Measurements from ENCODE around the gene PRKAR1B.

PRKAR1B gene

GRCh38 chr7:589781-590575 is 137.1 kb downstream of the PRKAR1B start:
- no peak for DNase-seq (ENCODE audit: low read depth, low spot score)

GRCh38 chr7:587767-588166 is 139.3 kb downstream of the PRKAR1B start:
- no peak for DNase-seq (ENCODE audit: low read depth, low spot score)

- no peak for DNase-seq (ENCODE audit: low read depth, low spot score)
These were observed 140.6 kb downstream of the PRKAR1B start for GRCh38 chr7:586494-586893.

DNA sequence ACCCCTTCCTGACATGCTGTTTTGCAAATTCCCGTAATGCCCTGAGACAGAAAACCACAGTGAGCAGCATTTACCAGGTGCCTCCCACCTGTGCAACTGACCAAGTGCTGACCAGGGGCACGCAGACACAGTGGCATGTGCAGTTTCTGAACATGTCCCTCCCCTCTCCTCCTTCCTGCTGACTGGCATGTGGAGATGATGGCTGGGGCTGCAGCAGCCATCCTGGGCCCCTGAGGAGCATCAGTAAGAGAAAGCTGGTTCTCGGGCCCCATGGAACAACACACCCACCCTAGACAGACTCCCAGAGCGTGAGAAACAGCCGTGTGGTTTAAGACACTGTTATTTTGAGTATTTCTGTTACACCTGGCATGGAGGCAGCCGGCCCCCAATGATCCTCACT is 141.2 kb downstream of the PRKAR1B start:
- no peak for DNase-seq (ENCODE audit: low read depth, low spot score)

DNA sequence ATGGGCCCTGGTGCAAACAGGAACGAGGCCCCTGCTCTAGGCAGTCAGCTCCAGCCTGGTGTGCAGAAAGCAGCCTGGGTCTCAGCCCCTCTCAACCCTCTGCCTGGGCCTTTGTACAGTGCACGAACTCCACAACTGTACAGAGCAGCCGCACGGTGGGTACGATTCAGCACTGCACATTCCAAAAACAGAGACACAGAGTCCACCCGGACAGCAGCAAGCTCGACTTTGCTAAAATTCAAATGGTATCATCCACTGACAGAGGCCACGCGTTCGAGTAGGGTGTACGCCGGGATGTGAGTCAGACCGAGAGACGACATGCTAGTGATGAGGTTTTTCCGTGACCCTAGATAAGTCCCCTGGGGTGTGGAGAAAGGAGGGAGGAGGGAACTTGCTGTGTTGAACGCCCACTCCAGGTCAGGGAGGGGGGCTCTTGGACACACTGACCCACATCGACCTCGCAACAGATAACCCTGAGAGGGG is 141.8 kb downstream of the PRKAR1B start:
- DNase-seq (ENCODE audit: low read depth, low spot score): no peak

DNA sequence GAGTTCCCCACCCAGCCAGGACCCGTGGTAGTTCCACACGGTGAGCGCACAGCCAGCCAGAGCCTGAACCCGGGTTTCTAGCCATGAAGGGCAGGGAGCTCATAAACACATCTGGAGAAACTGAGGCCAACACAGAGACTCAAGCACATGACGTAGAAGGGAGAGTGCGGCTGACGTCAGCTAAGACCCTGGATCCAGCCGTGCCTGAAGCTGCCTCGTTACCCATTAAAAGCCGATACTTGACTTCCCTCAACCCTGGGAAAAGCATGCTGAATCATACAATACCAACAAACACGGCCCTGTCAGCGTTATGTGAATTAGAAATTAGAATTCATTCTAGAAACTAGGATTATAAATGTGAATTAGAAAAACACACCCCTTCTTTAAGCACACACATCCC is 142.3 kb downstream of the PRKAR1B start:
- no peak for DNase-seq (ENCODE audit: low read depth, low spot score)

- DNase-seq (ENCODE audit: low read depth, low spot score): no peak
These were observed 143.0 kb downstream of the PRKAR1B start for GRCh38 chr7:584122-584465.

DNA sequence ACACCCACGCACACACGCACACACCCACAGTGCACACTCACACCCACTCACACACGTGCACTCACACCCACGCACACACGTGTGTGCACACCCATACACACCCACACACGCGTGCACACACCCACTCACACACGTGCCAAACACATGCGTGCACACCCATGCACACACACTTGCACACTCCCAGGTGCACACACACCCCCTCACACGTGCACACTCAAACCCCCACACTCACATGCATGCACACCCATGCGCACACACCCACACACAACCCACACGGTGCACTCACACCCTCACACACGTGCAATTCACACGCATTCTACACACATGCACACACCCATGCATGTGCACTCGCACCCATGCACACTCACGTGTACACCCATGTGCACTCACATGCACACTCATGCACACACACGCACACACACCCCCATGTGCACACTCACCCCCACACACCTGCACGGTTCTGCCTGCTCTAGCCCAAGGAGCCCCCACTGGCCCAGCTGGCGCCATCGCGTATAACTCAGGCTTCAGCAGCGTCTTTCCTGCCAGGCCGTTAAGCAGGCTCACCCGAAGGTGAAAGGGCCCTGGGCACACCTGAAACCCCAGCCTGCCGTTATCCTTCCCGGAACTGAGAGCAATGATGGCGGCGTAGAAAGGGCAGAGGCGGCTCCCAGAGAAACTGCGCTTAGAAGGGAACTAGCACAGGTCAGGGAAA is 143.5 kb downstream of the PRKAR1B start:
- DNase-seq (ENCODE audit: low read depth, low spot score): no peak

- no peak for DNase-seq (ENCODE audit: low read depth, low spot score)
These were observed 144.2 kb downstream of the PRKAR1B start for GRCh38 chr7:582931-583330.

- no peak for DNase-seq (ENCODE audit: low read depth, low spot score)
These were observed 144.8 kb downstream of the PRKAR1B start for GRCh38 chr7:582081-582835.

DNA sequence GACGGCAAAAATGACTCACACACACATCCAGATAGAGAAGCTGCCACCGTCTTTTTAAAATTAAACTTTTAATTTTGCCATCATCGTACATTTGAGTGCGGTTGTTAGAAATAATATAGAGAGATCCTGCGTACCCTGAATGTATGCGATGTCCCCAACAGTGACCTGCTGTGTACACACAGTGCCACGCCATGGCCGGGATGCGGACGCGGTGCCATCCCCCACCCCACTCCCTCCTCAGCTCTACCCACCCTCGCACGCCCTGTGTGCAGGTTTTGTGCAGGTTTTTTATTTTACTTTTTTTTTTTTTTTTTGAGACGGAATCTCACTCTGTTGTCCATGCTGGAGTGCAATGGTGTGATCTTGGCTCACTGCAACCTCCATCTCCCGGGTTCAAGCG is 148.7 kb downstream of the PRKAR1B start:
- no peak for DNase-seq (ENCODE audit: low read depth, low spot score)

- no peak for DNase-seq (ENCODE audit: low read depth, low spot score)
These were observed 149.2 kb downstream of the PRKAR1B start for GRCh38 chr7:577741-578370.

GRCh38 chr7:577278-577665 is 149.8 kb downstream of the PRKAR1B start:
- no peak for DNase-seq (ENCODE audit: low read depth, low spot score)

DNA sequence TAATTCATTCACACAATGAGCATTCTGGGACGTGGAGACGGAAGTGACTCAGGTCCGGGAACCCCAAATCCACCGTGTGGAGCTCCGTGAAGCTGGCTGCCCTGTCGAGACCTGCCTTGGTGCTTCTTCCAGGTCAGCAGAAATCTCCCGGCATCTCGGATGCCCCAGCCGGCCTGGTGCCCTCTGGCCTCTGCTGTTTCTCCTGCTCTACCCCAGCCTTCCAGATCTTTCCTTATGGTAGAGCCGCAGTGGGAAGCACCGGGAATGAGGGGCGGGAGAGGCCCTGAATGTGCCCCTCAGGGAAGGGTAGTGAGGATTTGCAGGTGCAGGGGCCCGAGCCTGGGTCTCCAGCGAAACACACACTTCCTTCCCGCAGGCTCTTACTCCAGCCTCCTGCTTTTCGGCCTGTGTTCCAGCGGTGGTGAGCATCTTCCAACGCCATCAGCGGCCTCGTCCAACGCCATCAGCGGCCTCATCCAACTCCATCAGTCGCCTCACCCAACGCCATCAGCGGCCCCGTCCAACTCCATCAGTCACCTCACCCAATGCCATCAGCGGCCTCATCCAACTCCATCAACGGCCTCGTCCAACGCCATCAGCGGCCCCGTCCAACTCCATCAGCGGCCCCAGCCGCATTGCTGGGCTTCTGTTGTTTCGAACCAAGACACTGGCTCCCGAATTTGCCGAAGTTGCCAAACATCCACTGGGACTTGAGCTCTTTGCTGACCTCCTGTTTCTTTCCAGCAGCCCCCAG is 150.4 kb downstream of the PRKAR1B start:
- no peak for DNase-seq (ENCODE audit: low read depth, low spot score)

- DNase-seq (ENCODE audit: low read depth, low spot score): no peak
These were observed 151.4 kb downstream of the PRKAR1B start for GRCh38 chr7:575425-576366.

DNA sequence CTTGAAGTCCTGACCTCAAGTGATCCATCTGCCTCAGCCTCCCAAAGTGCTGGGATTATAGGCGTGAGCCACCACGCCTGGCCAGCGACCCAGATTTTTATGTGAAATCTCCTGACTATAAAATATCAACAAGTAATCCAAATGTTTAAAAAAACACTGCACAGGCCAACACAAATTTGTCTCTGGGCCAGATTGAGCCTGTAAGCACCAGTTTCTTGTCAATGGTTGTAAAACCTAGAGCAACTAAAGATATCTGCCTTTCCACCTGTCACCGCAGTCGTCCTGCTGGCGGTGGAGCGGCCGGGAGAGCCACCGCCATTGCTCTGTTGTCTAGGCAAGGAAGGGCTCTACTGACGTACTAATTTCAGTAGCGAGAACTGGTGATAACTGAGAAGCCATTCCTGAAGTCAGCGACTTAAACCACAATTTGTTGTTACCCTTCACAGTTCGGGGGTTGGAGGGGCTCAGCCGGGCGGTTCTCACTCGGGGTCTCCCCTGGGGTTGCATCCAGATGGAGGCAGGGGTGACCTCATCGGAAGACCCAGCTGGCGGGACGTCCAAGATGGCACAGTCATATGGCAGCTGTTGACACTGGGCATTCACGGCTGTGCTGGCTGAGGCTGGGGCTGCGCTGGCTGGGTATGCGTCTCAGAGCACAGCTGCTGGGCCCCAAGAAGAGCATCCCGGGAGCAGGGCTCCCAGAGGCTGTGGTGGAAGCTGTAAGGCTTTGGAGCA is 152.3 kb downstream of the PRKAR1B start:
- DNase-seq (ENCODE audit: low read depth, low spot score): no peak

- no peak for DNase-seq (ENCODE audit: low read depth, low spot score)
These were observed 153.1 kb downstream of the PRKAR1B start for GRCh38 chr7:573933-574381.

DNA sequence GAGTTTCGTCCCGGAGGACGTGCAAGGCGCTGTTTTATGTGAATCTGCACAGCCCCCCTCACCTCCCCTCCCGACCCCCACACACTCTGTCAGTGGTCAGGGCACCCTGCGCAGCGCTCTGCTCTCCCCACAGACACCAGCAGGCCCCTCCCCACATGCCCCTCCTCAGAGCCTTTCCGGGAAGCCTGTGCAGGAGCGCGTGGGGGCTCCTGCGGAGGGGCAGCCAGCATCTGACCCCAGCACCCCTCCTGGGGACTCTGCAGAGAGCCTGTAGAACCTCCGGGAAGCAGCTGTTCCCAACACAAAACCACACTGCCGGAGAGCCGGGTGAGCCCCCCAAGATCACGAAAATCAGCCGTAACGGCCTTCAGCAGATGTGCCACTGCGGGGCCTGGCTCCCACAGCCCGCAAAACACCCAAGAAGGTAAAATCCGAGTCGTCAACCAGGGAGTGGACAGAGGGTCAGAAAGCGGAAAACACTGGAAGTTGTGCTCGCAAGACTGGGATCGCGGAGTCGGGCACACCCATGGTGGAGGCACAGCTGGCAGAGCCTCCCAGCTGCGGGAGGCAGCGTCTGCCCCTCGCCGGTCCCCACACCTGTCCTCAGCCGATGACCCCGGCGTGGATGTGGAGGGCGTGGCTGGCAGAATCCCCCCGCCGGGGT is 153.7 kb downstream of the PRKAR1B start:
- DNase-seq (ENCODE audit: low read depth, low spot score): no peak
